ENCODE data around the gene CLEC3B. TPM values are rescaled to one million over a fixed set of nuclear protein-coding genes. Genes with fewer than 3 reads are reported as not detected.

CLEC3B gene
- total and polyA plus RNA-seq, 5 experiments from 2014 or later: 1.2 to 1.4 TPM; not detected in 3

DNA sequence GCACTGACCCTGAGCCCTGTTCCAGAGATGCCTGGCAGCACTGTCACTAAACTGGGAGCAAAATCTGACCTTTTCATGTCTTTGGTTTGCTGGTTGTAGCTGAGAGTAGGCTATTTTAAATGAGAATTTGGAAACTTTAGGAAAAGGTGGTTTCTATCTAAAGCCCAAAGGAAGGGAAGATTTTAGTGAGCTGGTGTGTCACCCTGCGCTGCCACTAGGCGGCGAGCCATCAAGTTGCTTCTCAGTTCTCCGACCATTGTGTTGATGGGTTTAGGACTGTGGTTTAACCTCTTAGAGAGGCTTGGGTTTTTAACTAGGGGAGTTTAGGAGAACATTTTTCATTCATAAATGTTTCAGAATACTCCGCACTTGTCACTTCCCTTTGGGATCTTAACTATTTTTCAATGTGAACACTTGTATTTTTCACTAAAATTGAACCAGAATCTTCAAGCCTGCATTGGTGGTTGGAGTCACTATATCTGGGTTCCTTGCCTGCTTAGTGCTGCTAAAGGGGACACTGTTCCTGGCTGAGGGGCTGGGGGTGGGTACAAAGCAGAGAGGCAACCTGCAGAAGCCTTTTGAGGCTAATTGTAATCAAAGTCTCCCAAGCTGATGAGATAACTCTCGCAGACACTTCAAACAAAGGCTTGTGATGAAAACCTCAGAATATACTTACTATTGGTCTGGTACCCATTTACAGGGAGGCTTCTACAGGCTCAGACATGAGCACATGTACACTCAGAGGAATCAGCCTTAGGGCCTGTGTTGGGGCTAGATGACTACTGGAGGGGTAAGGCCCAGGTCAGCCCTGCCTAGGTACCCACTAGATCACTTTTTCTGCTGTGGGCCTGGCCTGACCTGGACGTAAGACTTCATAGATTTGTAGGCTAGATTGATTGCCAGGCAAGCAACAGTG is 33.3 kb upstream of the CLEC3B start:
- ATAC-seq (peak; percentile 35 to 57), DNase-seq (peak in 1 of 10 donors; percentile 13)
- Mint-ChIP-seq H3K4me1 (peaks cover 28 to 77% (median 61%) of the 10 kb centered on the region in 4 donors), H3K27ac (peak overlapping the region in 5 of 10 donors; percentile 32 to 57 (median 41)), H3K27me3 (no peaks in the 10 kb centered on the region), H3K4me3 (no peak overlapping the region), H3K9me3 (no peaks in the 10 kb centered on the region), H3K36me3 (peaks cover 0 to 73% (median 9%) of the 10 kb centered on the region in 3 donors)
- POLR2A ChIA-PET: interaction anchor here (2.2 kb wide), 1 partner anchor 16 kb away, joined by 5 read pairs; the partner anchor contains the start of genes EXOSC7 and ZDHHC3

DNA sequence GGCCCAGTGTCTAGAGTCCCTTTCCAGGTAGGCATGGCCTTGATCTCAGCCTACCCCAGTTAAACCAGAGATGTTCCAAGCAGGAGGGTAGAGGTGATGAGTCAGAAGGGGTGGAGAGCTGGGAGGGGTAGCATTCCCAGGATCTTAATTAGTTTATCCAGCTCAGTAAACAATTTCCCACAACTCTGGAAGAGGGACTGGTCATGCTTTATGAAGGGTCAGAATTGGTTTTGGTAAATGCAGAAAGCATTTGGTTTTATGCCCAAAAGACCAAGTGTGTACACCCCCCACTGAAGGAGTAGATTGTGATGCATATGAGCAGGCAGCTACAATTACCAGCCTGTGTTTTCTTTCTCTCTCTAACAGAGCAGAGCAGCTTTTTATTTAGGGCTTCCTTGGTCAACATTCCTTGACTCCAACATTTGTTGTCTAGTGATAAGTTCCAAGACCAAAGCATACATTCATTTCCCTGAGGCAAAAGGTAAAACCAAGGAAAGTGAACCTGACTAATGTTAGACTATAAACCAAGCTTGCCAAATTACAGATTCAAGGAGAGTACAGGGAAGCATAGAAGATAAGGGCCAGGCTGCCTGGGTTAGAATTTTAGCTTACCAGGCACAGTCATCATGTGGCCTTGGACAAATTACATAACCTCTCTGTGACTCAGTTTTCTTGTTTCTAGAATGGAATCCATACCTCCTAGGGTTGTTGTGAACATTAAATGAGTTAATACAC is 32.5 kb upstream of the CLEC3B start:
- H3K4me3 Mint-ChIP-seq: no peak overlapping the region
- H3K9me3 Mint-ChIP-seq: no peaks in the 10 kb centered on the region
- DNase-seq (no peak), ATAC-seq (no peak)
- peaks cover 0 to 80% (median 9%) of the 10 kb centered on the region in 3 donors for H3K36me3 Mint-ChIP-seq
- peaks cover 28 to 69% (median 55%) of the 10 kb centered on the region in 4 donors for H3K4me1 Mint-ChIP-seq
- H3K27ac Mint-ChIP-seq: peak overlapping the region in 4 of 10 donors; percentile 17 to 57 (median 40)
- H3K27me3 Mint-ChIP-seq: no peaks in the 10 kb centered on the region
- POLR2A ChIA-PET: interaction anchor here (0.7 to 2.2 kb wide), 2 partner anchors 17 to 472 kb away, joined by 3 to 5 read pairs; partner anchors contain the start of genes EXOSC7 and ZDHHC3

DNA sequence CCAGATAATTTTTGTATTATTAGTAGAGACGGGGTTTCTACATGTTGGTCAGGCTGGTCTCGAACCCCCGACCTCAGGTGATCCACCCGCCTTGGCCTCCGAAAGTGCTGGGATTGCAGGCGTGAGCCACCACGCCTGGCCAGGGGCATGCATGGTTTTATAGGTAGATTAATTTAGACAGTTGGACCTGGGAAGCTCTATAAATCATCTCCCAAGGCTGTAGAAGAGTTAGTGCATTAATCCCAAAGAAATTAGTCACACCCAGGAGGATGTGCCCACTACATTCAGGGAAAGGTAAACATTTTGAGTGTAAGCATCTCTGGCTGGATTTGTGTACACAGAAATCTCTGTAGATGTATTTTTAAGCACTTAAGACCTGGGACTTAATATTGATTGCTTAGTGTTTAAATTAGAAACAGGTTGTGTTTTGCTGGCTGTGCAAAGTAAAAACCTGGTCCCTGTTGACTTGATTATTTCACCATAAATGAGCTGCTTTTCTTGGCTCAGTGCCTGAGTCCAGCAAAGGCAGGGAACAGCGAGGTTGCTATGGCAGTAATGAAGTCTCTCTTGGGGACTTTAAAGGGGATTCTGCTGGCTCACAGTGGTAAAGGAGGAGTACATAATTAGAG is 30.8 kb upstream of the CLEC3B start:
- no peak for ATAC-seq
- Mint-ChIP-seq H3K27ac (peak overlapping the region in 3 of 10 donors; percentile 53 to 65 (median 63)), H3K36me3 (peaks cover 0 to 84% (median 9%) of the 10 kb centered on the region in 3 donors), H3K4me3 (no peak overlapping the region), H3K4me1 (peaks cover 18 to 54% (median 42%) of the 10 kb centered on the region in 4 donors), H3K27me3 (no peaks in the 10 kb centered on the region), H3K9me3 (no peaks in the 10 kb centered on the region)
- no peak for DNase-seq
- POLR2A ChIA-PET: interaction anchor here (0.8 to 1.8 kb wide), 3 partner anchors 11 to 19 kb away, joined by 3 to 6 read pairs (median 5); partner anchors contain the start of genes EXOSC7 and ZDHHC3

DNA sequence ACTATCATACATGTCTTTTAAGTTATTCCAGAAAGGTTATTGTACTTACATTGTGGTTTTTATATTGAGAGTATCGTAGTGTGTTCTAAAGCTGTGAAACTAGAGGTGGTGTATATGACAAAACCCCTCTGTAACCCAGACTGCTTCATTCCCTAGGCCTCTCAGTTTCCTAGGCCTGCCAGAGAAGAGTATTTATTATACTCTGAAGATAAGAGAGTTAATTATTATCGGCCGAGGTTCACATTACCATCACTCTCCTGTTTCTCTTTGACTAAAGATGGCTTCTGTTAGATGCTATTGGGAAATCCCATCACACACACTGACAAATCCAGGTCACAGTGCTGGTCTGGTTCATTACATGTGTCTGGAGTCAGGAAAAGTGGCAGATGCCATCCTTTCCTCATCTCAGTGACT is 29.5 kb upstream of the CLEC3B start:
- Mint-ChIP-seq H3K4me3 (no peak overlapping the region), H3K27ac (peak overlapping the region in 6 of 10 donors; percentile 5 to 56 (median 52)), H3K36me3 (peaks cover 0 to 81% (median 9%) of the 10 kb centered on the region in 3 donors), H3K9me3 (no peaks in the 10 kb centered on the region), H3K4me1 (peaks cover 10 to 41% (median 29%) of the 10 kb centered on the region in 4 donors), H3K27me3 (no peaks in the 10 kb centered on the region)
- no peak for DNase-seq
- POLR2A ChIA-PET: interaction anchor here (1.8 kb wide), 1 partner anchor 20 kb away, joined by 6 read pairs; the partner anchor contains the start of genes EXOSC7 and ZDHHC3
- ATAC-seq: no peak

DNA sequence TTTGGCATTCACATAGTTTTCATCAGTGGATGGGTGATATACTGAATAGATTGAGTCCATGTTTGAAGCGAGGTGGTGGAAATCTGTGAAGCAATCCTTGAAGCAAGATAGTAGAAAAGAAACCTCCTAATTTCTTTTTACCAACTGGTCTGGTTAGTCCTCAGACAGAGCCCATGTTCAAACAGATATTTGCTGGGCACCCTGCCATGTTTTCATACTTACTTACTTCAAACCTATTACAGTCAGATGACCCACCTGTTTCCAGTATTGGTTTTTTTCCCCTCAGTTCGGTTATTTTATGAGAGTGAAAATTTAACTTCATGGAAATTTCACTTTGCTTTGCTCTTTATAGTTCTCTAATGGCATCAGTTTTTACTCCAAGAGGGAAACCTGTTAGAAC is 26.3 kb upstream of the CLEC3B start:
- H3K27me3 Mint-ChIP-seq: no peaks in the 10 kb centered on the region
- POLR2A ChIA-PET: interaction anchor here (0.7 to 1.2 kb wide), 3 partner anchors 21 to 35 kb away, joined by 3 to 5 read pairs (median 4); no protein-coding TSS in a partner anchor
- DNase-seq (no peak), ATAC-seq (no peak)
- peaks cover 0 to 3% (median 0%) of the 10 kb centered on the region in 9 donors for H3K9me3 Mint-ChIP-seq
- peaks cover 5 to 32% (median 17%) of the 10 kb centered on the region in 4 donors for H3K4me1 Mint-ChIP-seq
- no peak overlapping the region for H3K4me3 Mint-ChIP-seq
- H3K36me3 Mint-ChIP-seq: peaks cover 3 to 81% (median 18%) of the 10 kb centered on the region in 3 donors
- peak overlapping the region in 2 of 10 donors; percentile 11 to 46 for H3K27ac Mint-ChIP-seq

DNA sequence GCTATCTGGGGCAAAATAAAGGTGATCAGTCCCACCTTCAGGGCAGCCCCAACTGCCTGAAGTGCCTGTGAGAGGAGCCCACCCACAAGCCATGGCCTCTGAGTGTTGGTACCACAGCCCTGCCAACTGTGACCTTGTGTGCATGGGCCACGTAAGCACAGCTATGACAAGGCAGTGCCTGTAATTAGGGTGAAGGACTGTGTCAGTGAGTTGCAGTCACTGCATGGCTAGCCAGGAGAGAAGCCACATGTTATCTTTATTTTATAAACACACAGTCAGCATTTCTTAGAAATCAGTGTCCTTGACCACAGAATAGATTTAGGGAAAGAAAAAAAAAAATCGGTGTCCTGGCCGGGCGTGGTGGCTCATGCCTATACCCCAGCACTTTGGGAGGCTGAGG is 25.3 kb upstream of the CLEC3B start:
- H3K4me1 Mint-ChIP-seq: peaks cover 12 to 39% (median 26%) of the 10 kb centered on the region in 4 donors
- POLR2A ChIA-PET: no interaction called here
- H3K36me3 Mint-ChIP-seq: peaks cover 6 to 81% (median 25%) of the 10 kb centered on the region in 3 donors
- peak overlapping the region in 5 of 10 donors; percentile 39 to 78 (median 42) for H3K27ac Mint-ChIP-seq
- H3K9me3 Mint-ChIP-seq: peaks cover 0 to 9% (median 2%) of the 10 kb centered on the region in 9 donors
- no peak for DNase-seq
- no peak overlapping the region for H3K4me3 Mint-ChIP-seq
- ATAC-seq: no peak
- H3K27me3 Mint-ChIP-seq: no peaks in the 10 kb centered on the region

DNA sequence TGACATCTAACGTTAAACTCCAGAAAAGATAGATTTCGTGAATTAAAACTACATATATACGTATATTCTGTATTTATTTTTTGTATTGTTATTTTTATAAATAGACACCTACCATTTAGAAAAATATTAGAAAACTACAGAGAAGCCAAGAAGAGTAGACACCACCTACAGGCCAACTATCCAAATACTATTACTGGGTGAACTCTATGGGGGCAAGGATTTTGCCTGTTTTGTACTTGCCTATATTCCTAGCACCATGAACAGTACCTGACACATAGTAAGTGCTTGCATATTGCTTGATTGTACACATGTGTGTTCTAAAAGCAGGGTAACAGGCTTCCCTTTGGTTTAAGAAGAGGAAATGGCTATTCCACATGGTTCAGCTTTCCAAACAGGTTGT is 24.4 kb upstream of the CLEC3B start:
- ATAC-seq: no peak
- POLR2A ChIA-PET: no interaction called here
- DNase-seq: no peak
- Mint-ChIP-seq H3K4me3 (no peak overlapping the region), H3K27me3 (no peaks in the 10 kb centered on the region), H3K27ac (peak overlapping the region in 3 of 10 donors; percentile 9 to 58 (median 40)), H3K9me3 (peaks cover 0 to 9% (median 2%) of the 10 kb centered on the region in 9 donors), H3K36me3 (peaks cover 6 to 72% (median 24%) of the 10 kb centered on the region in 3 donors), H3K4me1 (peaks cover 12 to 33% (median 25%) of the 10 kb centered on the region in 4 donors)

DNA sequence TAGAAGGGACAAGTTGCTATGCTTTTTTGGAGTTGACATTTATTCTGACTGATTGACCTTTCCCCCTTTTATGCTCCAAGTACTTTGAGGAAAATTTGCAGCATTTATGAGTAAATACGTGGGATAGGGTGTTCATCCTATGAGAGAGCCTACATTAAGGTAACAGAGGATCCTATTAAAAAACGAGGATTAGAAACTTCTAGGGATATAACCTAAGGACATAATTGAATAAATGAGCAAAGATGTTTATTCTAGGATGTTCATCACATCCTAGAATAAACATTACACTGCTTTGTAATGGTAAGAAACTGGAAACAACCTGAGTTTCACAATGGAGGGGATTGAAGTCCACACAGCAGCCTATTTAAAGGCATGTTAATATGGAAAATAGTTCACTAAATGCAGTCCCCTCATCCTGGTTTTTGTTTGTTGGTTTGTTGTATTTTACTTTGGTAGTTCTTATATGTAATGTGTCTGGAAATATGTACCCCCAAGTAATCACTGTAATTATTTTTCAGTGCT is 23.9 kb upstream of the CLEC3B start:
- H3K4me1 Mint-ChIP-seq: peaks cover 15 to 37% (median 29%) of the 10 kb centered on the region in 4 donors
- POLR2A ChIA-PET: no interaction called here
- no peak overlapping the region for H3K4me3 Mint-ChIP-seq
- peaks cover 0 to 9% (median 2%) of the 10 kb centered on the region in 9 donors for H3K9me3 Mint-ChIP-seq
- DNase-seq (no peak), ATAC-seq (no peak)
- peak overlapping the region in 9 of 10 donors; percentile 6 to 93 (median 78) for H3K27ac Mint-ChIP-seq
- H3K27me3 Mint-ChIP-seq: no peaks in the 10 kb centered on the region
- peaks cover 6 to 70% (median 22%) of the 10 kb centered on the region in 3 donors for H3K36me3 Mint-ChIP-seq

DNA sequence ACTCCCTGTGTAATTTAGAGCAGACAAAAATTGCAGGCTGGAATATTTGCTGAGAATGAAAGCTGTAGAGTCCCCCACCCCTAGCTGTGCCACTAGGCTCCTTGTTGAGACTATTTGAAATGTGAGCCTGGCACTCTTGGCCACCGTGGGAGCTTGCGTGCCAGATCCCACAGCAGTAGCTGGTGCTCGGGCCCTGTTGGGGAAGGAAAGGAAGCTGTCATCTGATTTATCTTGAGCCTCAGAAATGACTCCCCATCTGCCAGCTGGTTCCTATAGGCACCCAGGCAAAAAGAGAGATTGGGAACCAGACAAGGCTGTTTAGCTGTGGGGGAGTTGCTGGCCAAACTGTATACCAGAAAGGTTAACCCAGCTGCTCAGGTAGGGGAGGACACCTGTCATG is 23.4 kb upstream of the CLEC3B start:
- POLR2A ChIA-PET: no interaction called here
- H3K4me3 Mint-ChIP-seq: no peak overlapping the region
- H3K27me3 Mint-ChIP-seq: no peaks in the 10 kb centered on the region
- peaks cover 6 to 65% (median 22%) of the 10 kb centered on the region in 3 donors for H3K36me3 Mint-ChIP-seq
- peak overlapping the region; percentile 9 to 93 (median 78) for H3K27ac Mint-ChIP-seq
- DNase-seq (no peak), ATAC-seq (no peak)
- peaks cover 15 to 39% (median 29%) of the 10 kb centered on the region in 4 donors for H3K4me1 Mint-ChIP-seq
- peaks cover 0 to 9% (median 2%) of the 10 kb centered on the region in 9 donors for H3K9me3 Mint-ChIP-seq

GRCh38 chr3:45003406-45003805 is 22.7 kb upstream of the CLEC3B start:
- H3K4me3 Mint-ChIP-seq: no peak overlapping the region
- peaks cover 18 to 44% (median 33%) of the 10 kb centered on the region in 4 donors for H3K4me1 Mint-ChIP-seq
- ATAC-seq (no peak), DNase-seq (no peak)
- peaks cover 0 to 9% (median 2%) of the 10 kb centered on the region in 9 donors for H3K9me3 Mint-ChIP-seq
- peak overlapping the region in 9 of 10 donors; percentile 9 to 88 (median 71) for H3K27ac Mint-ChIP-seq
- POLR2A ChIA-PET: no interaction called here
- H3K27me3 Mint-ChIP-seq: no peaks in the 10 kb centered on the region
- peaks cover 6 to 65% (median 26%) of the 10 kb centered on the region in 3 donors for H3K36me3 Mint-ChIP-seq

DNA sequence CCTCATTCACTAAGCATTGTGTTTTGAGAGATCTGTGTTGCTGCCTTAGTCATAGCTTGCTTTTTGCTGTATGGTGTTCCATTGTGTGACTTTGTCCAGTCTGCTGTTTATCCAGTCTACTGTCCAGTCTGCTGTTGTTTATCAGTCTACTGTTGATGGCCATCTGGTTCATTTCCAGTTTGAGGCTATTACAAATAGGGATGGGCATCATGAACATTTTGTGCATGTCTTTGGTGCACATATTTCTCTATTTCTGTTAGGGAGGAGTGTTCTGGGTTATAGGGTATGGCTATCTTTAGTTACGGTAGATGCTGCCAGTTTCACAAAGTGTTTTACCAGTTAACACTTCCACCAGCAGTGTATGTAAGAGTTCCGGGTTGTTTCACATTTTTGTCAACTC is 22.2 kb upstream of the CLEC3B start:
- Mint-ChIP-seq H3K4me3 (peak overlapping the region in 2 of 10 donors; percentile 16), H3K27ac (peak overlapping the region in 6 of 10 donors; percentile 9 to 88 (median 62)), H3K36me3 (peaks cover 6 to 66% (median 28%) of the 10 kb centered on the region in 3 donors), H3K4me1 (peaks cover 18 to 44% (median 33%) of the 10 kb centered on the region in 4 donors), H3K9me3 (peaks cover 0 to 9% (median 2%) of the 10 kb centered on the region in 9 donors), H3K27me3 (no peaks in the 10 kb centered on the region)
- POLR2A ChIA-PET: no interaction called here
- no peak for DNase-seq
- no peak for ATAC-seq

Measured in naive thymus-derived CD8-positive, alpha-beta T cell (primary cell).